Spleen (tissue), 7 donors: ENCODE data around the gene EPHX1.

Experiments used
- POLR2AphosphoS5 ChIP-seq, 3 donors: sonication (generic); formaldehyde crosslinking; IDR thresholded peaks; one replicate each; pipeline ENCODE4 v1.5.1; 2017; ENCODE audit warnings: antibody characterized with exemption in 3 of 3
- TF ChIP-seq, protein P1 (sequence below), 11 experiments: fragments of 200-600 bp in 7 of 11; fragments of 450-650 bp in 4 of 11; sonication (generic) in 4 of 11; IDR thresholded peaks in 8 of 11; conservative IDR thresholded peaks in 3 of 11; 1 replicate in 7 of 11; 2 replicates in 4 of 11; pipeline versions ENCODE4 v1.4.0 to v1.8.0; 2016 to 2021; ENCODE audit warnings: antibody characterized with exemption in 11 of 11, inconsistent platforms in 4 of 11, mild to moderate bottlenecking in 1 of 11
- donor health status: DM: no; HTN: no; CAD: no; lungs with moderate emphysema.
- donor health status: DM: no; HTN: no; CAD: no.
- donor health status: DM: no; HTN: no; CAD: no.

DNA sequence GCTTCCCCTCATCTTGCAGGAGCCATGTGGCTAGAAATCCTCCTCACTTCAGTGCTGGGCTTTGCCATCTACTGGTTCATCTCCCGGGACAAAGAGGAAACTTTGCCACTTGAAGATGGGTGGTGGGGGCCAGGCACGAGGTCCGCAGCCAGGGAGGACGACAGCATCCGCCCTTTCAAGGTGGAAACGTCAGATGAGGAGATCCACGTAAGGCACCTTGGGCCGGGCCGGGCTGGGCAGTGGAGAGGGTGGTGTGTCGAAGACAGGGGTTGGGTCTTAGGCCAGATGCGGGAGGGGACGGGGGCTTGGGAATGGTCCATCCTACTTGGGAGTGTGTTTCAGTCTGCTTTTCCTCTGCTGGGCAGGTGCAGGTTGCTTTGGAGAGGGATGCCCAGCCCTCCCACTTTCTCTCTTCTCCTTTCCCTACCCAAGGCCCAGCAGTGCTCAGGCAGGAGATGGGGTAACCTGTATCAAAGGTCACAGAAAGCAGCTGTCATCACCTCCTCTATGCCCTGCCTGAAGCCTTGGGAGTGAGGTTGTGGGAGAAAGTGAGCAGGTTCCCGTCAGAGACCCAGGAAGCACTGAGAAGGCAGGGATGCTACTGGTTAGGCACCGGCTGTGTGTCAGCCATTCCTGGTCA, 18.9 kb downstream of the EPHX1 start:
- TF ChIP-seq, protein P1, sequence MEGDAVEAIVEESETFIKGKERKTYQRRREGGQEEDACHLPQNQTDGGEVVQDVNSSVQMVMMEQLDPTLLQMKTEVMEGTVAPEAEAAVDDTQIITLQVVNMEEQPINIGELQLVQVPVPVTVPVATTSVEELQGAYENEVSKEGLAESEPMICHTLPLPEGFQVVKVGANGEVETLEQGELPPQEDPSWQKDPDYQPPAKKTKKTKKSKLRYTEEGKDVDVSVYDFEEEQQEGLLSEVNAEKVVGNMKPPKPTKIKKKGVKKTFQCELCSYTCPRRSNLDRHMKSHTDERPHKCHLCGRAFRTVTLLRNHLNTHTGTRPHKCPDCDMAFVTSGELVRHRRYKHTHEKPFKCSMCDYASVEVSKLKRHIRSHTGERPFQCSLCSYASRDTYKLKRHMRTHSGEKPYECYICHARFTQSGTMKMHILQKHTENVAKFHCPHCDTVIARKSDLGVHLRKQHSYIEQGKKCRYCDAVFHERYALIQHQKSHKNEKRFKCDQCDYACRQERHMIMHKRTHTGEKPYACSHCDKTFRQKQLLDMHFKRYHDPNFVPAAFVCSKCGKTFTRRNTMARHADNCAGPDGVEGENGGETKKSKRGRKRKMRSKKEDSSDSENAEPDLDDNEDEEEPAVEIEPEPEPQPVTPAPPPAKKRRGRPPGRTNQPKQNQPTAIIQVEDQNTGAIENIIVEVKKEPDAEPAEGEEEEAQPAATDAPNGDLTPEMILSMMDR (IDR thresholded peaks at IDR 0.05 in 8 of 11, conservative IDR thresholded peaks at IDR 0.05 in 3 of 11) = no peak
- no peak for TF ChIP-seq POLR2AphosphoS5 (IDR thresholded peaks at IDR 0.05)
